GM12875 (cell line): ENCODE results near the gene FRAT1.

Experiments
- H3K4me3 ChIP-seq: one replicate; pipeline ENCODE4 v1.5.1; 2011; ENCODE audit warnings: low read depth, low read length, control low read depth
- CTCF ChIP-seq: IDR thresholded peaks from 2 replicates; pipeline ENCODE4 v1.5.1; 2011; ENCODE audit warnings: low read depth, mild to moderate bottlenecking, control low read depth, inconsistent platforms, low read length, moderate library complexity, borderline replicate concordance; ENCODE audit not compliant: insufficient read depth

FRAT1 gene

GRCh38 chr10:97332591-97333350 is 13.7 kb downstream of the FRAT1 start:
- no peak overlapping the region for H3K4me3 ChIP-seq
- no peak for TF ChIP-seq CTCF

GRCh38 chr10:97333351-97333600 is 14.2 kb downstream of the FRAT1 start:
- H3K4me3 ChIP-seq, result peak overlapping the region; percentile 77
- TF ChIP-seq CTCF, result 0 out of 2 replicates have a peak, but pooled peaks have one; percentile 17

- H3K4me3 ChIP-seq, result peak overlapping the region; percentile 77
- TF ChIP-seq CTCF, result no peak
Observed at GRCh38 chr10:97333601-97334369, 14.7 kb downstream of the FRAT1 start.

GRCh38 chr10:97334370-97335175 is 15.5 kb downstream of the FRAT1 start, which contains the start of gene FRAT2:
Gene FRAT2, minus strand, starts transcription at chr10:97334729. Its CDS starts 157 bp downstream, at chr10:97334572.
- no peak for TF ChIP-seq CTCF
- peak within 1 kb of the TSS; percentile 77 for H3K4me3 ChIP-seq

GRCh38 chr10:97335188-97335619 is 16.1 kb downstream of the FRAT1 start:
- TF ChIP-seq CTCF, result no peak
- H3K4me3 ChIP-seq, result peak overlapping the region; percentile 77

GRCh38 chr10:97336006-97336405 is 16.9 kb downstream of the FRAT1 start:
- no peak for TF ChIP-seq CTCF

More at GRCh38 chr10:97336006-97336405, 16.9 kb downstream of the FRAT1 start:
- H3K4me3 ChIP-seq, result no peak overlapping the region
